ENCODE data around the gene GALNT7.
"Not testable (repeated sequence)": the region's sequence is repeated elsewhere in the genome, so short reads cannot be mapped to it uniquely, and the experiment has no call there.

GALNT7 gene

DNA sequence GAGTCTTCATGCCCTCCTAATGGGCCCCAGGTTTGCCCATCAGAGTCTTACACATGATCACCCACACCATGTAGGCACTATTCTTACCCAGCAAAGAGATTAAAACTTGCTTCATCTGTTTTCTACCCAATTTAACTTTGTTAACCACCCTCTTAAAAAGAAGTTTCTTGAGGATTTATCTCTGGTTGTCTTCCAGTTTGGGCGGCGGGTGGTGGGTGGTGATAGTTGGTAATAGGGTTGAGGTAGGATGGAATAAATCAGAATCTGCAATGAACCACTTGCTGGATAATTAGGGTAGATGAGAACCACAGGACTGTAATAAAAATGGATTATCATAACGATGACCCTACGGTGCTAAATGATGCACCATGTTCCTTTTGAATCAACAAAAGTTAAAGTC, 30.9 kb downstream of the GALNT7 start:
- DNase-seq = no peak

DNA sequence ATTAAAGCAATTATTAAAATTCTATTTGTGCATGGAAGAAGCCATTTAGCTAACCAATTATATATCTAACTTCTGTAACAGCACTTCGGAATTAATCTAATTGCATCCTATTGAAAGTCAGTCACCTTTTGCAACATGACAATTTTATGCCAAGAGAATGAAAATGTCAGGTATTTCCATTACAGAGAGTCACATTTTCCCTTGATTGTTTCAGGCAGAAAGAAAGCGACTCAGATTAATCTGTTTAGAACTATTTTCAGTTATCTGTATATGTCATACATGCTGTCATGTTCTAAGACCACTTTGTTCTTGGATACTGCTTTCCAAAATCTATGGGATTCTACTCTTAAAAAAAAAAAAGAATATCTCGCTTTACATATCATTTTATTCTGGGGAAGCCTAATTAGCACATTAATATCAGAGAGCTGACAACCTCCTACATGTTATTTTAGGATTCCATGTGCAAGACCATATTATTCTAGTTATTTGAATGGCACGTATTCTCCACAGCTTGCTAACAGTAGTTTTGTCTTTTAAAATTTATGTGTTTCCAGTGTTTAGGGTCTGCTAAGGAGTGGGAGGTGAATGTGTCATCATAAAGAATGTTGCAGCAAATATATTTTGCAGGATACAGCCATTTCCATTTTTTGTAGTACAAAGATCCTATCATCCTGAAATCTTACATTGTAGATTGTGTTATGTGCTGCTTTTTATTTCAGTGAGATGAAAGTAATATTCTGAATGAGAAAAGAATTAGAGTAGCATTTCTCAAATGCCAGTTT, 31.7 kb downstream of the GALNT7 start:
- no peak for DNase-seq

DNA sequence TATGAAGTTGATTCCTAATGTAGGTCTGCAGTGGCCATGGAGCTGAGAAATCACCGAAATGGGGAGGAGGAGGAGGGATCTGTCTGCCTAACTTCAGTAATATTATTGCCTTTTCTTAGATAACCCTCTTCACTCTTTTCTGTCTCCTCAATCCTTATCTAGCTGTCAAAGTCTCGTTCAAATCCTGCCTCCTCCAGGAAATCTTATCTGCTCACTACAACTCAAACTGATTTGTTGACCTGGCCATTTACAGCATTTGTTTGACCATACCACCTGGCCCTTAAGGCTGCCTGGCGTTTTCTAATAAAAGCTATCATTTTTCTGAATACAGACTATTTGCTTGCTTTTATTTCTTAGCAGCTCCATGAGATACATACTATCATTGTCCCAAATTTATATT, 33.8 kb downstream of the GALNT7 start:
- no peak for DNase-seq

DNA sequence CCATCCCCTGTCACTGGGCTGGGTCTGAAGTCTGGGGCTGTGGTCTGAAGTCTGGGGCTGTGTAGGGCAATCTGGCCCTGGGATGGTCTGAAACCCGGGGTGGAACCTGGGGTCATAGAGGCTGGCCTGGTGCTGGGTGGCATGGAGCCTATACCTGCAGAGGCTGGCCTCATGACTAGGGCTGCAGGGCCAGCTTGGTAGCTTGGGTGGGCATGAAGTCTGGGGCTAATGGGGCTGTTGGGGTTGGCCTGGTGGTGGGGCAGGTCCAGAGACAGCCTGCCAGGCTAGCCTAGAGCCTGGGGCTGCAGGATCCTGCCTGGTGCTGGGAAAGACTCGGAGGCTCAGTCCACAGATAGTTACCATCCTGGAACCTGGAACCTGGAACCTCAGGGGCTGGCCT, 37.0 kb downstream of the GALNT7 start:
- no peak for DNase-seq

DNA sequence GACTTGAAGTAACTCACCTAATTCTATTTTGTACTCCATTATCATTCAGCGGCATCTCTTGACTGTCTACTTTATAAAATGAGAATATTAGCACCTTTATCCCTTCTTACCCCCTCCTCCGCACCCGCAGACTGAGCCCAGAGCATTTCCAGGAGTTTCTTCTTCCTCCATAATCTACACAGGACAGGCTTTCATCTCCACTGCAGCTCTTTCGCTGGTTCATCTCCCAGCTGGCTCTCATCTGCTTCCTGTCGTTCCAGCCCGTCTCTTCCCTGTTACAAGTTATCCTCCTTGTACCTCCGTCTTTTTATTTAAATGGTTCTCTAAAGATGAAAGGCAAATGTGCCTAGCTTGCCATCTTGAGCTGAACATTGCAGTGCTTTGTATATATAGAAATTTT, 39.8 kb downstream of the GALNT7 start:
- DNase-seq = no peak

DNA sequence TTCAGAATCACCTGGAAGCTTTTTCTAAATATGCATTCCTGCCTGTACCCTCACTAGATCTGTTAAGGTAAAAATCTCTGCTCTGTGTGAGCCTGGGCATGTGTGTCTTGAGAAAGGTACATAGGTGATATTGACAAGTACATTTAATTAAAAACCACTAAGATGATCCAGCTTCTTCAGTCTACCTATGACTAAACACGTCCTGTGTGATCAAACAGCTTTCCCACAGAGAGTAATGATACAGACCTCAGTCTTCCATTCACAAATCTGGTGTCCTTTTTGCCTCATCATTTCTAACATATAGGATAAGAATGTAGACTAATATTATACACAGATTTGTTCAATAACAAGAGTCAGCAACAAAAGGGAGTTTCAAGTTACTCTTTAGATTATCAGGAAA, 42.6 kb downstream of the GALNT7 start:
- DNase-seq = no peak

DNA sequence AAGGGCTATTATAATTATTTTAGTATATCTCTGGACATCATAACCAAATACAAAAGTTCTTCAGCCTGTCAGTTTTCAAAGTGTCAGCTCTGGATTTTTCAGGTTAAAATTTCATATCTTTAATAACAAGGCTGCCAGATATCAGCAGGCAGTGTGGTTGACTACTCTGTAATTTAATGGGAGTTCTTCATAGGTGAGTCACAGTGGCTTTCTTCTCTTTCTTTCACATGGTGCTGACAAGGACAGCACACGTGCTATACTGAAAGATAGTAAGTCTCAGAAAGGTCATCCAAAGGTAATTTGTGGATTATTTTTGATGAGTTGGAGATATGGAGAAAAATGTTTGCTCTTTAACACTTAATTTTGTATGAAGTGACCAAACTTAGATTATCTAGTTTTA, 43.2 kb downstream of the GALNT7 start:
- no peak for DNase-seq

DNA sequence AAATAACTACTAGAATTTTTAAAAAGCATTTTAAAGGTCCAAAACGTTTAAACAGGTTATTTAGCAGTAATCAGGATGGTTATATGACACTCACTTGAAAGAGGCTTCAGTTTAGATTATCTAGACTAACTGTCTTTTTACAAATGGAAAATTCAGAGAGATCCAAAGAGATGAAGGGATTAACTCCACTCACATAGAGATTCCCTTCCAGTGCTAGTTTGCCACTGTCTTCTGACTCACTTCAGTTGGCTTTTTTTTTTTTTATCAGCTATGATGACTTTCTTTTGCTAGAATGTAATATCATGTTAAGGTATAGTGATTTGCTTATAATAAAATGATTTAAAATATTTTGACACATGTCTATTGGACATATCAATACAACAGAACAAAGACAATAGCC, 43.8 kb downstream of the GALNT7 start:
- DNase-seq = no peak

DNA sequence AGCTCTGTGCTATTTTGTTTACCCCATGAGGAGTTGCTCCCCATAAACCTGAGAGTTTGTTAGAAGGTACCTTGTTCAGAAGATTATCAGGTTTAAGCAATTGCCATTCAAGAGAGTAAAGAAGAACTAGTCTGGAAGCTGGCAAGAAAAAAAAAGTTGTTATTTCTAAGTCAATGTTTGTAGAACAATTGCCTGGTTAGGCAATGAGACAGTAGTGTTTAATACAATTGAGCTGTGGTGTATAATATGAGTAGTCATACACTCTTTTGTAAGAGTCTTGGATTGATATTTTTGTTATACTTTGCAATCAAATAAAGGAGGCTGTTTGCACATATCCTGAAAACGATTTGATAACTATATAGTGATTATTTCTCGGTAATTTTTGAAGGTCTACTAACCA, 44.7 kb downstream of the GALNT7 start:
- DNase-seq = no peak

DNA sequence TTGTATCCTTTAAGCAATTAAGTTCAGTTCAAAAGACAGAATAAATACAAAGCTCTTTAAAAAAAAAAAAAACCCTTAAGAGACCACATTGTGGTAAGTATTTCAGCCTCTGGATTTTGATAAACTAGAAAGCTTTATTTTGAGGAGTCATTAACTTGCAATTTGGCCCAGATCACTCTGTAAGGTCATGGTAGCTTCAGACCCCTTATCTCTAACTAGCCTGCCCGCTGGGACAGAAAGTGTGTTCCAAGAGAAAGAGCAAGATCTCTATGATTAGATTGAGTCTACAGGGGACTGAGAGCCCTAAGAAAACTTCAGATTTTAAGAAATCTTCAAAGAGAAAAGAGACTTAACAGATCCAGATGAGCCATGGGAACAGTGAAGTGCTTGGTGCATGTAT, 45.6 kb downstream of the GALNT7 start:
- DNase-seq = peak; percentile 60

DNA sequence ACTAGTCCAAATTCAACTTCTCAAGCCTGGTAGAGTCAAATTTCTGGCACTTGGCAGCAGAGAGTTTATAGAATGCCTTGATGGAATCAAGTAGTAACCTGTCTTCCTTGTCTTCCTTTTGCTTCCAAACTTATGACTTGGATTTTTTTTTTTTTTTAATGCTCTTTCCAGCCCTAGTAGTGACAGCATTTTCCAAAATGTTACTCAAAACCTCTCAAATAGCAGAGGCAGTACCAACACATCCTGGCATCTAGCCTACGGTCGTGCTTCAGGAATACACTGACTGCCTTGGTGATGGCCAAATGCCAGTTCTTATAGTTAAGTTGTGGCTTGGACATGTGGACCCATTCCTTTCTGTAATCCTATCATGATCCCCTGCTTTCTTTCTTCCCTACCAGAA, 46.0 kb downstream of the GALNT7 start:
- no peak for DNase-seq

DNA sequence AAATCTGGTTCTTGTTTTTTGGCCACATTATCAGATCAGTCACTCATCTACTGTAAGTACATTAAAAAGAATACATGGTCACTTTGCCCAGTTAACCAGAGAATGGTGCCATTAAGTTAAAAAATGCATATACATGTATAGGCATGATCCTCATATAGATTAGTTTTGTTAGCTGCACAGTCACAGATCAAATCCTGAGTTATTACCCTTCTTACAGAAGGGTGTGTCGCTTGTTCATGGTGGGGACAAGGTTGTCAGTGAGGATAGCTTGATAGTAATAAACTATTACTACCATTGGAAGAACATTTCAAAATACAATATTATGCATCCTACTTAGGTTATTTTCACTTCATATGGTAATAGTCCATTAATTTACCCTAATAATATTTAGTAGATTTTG, 48.5 kb downstream of the GALNT7 start:
- DNase-seq = no peak

DNA sequence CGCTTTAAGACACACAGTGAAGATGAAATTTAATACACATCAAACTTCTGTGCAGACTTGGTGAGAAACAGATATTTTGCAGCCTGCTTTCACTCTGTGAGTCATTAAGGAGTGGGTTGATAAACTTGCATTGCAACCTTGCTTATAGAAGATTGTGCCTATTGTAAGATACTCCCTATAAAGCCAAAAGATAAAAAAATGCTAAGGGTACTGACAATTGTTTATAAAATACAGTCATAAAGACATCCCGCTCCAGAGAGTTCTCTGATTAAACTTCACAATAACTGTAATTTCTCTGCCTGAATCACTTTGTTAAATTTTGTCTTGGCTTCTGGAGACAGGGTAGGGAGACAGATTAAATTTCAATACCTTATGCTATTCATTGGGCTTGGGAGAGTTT, 49.1 kb downstream of the GALNT7 start:
- peak; percentile 75 for DNase-seq

DNA sequence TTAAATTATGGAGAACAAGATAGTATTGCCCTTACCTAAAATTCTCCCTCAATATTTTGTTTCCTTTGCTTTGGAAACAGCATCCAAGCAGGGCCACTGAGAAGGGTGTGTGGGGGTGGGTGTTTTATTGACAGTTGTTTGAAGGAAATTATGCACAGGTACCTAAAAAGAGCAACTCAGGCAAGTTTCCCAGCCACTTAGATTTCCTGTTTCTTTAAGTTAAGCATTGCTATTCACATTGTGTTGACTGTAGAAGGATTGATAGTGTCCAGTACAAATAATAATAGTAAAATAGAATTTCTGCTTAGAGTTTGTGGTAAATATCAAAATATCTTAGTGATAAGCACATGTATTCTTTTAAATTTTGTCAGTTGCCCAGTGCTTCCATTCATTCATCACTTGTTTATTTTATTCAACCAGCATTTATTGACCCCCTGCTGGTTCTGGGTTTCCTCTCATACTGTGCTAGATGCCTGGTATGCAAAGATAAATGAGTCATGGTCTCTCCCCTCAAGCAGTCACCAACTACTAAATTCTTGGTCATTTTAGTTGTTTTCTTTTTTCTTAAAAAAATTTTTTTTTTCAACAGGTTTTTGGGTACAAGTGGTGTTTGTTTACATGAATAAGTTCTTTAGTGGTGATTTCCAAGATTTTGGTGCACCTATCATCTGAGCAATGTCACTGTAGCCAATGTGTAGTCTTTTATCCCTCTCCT, 50.0 kb downstream of the GALNT7 start:
- peak; percentile 70 for DNase-seq

DNA sequence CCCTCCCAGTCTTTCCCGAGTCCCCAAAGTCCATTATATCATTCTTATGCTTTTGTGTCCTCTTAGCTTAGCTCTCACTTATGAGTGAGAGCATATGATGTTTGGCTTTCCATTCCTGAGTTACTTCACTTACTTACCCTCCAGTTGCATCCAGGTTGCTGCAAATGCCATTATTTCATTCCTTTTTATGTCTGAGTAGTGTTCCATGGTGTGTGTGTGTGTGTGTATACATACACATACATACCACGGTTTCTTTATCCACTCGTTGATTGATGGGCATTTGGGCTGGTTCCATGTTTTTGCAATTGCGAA, 50.5 kb downstream of the GALNT7 start:
- DNase-seq = not testable (repeated sequence)

DNA sequence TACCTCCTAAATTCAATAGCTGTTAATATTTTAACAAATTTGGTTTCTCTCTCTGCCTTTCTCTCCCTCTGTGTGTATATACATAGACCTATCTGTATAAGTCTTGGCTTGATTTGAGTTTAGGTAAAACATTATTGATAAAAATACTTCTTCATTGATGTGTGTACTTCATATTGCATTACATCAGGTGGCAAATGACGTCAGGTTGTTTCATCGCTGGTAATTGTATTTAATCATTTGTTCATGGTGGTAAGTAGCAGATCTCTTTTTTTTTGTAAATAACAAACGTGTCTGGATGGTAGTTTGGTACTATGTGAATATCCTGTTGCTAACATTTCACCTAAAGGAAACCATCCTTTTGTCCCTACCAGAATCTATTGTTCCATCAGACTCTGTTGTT, 55.1 kb downstream of the GALNT7 start:
- no peak for DNase-seq

DNA sequence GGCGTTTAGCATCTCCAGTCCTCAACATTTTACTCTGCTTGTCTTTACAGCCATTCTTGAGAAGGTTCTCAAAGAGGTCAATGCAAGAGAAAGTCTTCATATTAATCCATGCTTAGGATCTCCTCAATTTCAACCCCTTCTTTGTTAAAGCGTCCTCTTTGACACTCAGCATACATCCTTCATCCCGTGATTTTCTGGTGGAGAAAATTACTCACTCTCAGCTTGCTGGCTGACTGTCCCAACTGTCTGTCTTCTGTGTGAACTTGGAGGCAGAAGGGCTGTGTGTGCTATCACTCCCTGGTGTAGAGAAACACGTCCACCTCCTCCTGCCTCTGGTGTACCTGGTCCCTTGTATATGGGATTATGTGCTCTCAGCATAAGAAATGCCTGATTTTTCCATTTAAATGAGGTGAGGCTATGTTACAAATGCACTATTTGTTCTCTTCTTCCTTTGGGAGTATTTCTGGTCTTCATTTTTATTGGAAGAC, 57.8 kb downstream of the GALNT7 start:
- no peak for DNase-seq

DNA sequence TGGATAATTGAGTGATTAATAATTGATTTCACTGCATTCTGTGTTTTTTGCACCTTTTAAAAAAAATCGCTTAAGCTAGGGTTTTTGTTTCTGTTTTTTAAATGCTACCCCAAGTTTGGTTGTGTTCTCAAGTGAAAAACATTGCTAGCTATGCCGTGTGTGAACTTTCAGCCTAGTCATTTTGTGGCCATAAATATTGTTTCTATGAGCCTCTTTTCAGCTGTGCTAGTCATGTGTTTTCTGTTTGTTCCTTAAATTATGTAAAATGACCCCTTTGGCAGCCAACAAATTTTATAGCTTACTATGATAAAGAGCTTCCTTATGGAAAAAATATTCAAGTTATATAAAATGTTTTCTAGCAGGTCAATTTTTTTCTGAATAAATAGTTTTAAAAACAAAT, 59.1 kb downstream of the GALNT7 start:
- DNase-seq = peak; percentile 35

DNA sequence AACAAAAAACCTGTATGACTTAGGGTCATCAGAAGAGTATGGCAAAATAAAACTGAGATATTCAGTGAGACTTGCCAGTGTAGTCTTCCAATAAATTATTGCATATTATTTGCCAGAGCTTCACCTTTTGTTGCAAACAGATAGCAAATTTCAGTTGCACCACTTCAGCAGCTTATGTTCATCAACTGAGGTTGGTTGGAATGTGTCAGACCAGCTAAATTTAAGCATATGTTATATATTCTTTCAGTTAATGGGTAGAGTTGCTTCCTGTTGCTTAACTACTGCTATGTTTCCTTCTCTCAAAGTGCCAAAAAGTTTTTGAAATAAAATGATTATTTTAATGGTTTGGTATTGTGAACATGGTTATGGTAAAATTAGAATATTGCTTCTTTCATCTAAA, 61.5 kb downstream of the GALNT7 start:
- DNase-seq = peak; percentile 46

DNA sequence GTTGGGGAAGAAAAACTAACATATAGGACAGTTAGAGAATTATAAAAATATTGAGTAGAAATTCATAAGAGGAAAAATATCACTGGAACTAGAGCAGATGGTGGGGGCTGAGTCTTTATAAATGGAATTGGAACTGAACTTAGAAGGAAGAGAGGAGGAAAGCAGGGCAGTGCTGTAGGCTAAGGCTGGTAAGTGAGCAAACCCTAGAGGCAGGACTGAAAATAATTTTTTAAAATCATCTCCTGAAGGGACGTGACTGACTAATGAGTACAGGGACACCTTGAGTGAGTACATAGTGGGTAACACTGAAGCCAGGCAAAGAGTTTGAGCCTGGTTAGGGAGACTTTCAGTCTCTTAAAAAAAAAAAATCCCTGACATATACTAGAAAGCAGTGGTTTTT, 63.3 kb downstream of the GALNT7 start:
- peak; percentile 71 for DNase-seq

DNA sequence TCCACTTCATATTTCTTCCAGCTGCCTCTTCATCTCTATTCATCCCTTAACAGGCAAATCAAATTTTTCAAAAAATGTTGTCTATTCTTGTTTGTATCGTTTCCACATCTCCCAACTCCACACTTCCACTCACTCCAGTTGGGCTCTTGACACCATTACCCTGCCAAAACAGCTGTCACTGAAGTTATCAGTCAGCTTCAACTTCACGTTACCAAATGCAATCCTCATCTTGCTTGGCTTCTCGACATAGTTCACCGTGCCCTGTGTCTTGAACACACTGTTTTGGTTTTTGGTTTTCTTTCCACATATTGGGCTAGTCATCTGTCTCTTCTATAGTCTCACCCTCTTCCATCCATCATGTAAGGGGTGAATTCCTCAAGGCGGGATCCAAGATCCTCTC, 65.2 kb downstream of the GALNT7 start:
- DNase-seq = no peak

DNA sequence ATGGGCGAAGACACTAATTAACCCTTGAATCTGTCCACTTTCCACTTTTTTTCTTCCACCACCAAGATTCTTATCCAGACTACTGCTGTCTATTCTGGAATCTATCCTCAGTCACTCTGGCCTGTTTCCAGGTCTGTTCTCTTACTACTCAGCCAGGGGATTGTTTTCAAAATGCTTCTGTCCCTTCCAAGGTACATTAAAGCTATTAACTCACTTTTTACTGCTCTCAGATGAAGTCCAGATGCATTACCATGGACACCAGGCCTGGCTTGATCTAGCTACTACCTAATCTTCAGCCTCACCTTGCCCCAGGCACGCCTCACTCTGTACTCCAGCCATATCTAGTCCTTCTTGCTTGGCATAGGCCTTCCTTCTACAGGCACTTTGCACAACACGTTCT, 66.4 kb downstream of the GALNT7 start:
- no peak for DNase-seq

DNA sequence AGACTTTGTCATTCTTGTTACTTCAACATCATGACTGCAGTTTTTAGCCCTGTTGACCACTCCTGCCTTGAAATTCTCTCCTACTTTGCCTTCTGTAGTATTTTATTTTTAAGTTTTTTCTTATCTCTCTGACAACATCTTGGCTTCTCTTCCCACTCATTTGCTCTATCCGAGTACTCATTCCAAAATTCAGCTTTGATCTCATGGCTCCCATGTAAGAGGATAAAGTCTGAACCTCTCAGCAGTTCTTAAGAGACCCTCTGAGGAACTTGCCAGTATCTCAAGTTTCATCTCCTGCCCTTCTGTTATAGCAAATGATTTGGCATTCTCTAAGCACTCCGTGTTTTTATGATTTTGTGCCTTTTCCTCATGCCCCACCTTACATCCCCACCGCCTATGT, 67.7 kb downstream of the GALNT7 start:
- DNase-seq = no peak

DNA sequence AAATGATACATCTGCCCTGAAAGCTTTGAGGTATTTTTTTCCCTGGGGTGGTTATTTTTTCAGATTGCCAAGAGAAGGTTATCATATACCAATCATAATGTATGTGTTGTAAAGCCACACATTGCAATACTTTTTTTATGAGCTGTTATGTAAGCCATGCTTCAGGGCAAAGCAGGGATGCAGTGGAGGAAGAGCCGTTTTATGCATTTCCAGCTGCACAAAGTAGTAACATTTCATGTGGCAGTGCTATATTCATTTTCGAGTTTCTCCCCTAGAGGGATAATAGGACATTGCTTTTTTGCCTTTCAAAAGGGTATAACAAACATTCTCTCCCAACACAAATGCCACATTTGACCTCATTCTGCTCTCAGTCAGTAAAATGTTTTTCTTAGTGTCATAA, 68.5 kb downstream of the GALNT7 start:
- no peak for DNase-seq

DNA sequence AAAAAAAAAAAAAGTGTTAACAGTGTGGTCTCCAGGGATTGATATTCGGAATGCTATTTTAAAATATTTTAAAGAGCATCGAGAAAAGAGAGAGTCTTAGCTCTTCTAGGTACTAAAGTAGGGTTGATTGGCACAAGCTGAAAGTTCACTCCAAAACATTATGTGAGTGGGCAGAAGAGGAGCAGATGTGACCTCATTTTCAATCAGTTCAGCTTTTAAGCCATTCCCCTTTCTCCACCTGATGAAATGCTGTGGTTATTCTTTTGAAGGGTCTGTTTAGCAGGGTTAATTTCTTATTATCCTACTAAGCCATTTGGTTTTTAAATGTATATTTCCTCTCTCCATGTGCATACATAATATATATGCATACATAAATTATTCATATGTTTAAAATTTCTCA, 69.2 kb downstream of the GALNT7 start:
- DNase-seq = no peak

Data from hematopoietic multipotent progenitor cell treated with erythropoietin and hydrocortisone succinate and interleukin-3 and kit ligand, for 6 days (in vitro differentiated cells).